NCI-H510A (cell line): Measurements from ENCODE around the gene TIMM23B.
"Not testable (repeated sequence)": the region's sequence is repeated elsewhere in the genome, so short reads cannot be mapped to it uniquely, and the experiment has no call there.

Experiments
- DNase-seq: peaks from one replicate; lab custom pipeline; 2025; lab: John Stamatoyannopoulos, UW

TIMM23B gene

DNA sequence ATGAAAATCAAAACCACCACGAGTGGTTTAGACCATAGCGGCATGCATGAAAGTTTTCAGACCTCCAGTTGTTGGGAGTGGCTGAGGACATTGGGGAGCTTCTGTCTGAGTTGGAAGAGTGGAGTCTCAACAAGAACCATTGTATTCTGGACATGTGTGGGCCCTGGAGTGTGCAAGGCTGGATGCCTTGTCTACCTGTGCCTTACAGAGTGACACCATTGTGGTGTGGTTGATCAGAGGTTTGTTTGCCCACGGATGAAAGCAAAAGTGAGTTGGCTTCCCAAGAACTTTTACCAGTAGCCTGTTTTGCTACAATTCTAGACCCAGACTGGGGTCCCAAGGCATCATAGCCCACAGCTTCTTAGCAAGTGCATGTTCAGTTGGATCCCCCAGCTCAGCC is 35.9 kb downstream of the TIMM23B start:
- DNase-seq = not testable (repeated sequence)

DNA sequence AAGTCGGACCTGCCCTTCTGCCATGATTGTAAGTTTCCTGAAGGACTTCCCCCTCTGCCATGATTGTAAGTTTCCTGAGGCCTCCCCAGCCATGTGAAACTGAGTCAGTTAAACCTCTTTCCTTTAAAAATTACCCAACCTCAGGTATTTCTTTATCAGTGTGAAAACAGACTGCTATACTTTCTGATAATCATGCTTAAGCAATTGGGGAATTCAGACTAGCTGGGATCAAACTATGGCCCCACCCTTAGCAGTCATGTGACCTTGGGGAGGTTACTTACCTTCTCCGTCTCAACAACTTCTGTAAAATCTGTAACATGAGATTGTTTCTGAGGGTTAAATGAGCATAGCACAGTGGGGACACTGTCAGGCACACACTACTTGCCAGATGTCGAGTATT is 45.4 kb downstream of the TIMM23B start:
- not testable (repeated sequence) for DNase-seq

DNA sequence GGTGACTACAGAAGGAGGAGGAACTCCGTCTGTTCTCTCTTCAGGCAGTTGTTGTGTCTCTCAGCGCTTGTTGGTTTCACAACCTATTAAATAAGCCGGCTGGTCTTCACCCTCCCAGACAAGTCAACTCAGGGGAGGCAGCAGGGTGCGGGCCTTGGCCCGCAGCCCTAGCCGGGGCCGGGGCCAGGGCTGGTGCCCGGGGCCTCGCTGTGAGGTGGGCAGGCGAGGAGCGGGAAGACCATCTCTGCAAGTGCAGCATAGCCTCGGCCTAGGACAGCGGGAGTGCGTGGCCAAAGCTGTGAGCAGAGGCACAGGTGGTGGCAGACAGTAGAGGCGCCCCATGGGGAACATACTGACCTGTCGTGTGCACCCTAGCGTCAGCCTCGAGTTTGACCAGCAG is 46.5 kb downstream of the TIMM23B start, which contains the start of gene AGAP6:
TSS of gene AGAP6 (plus strand) at position 31 of the 400 bp plus-strand sequence. CDS start at position 341, 310 bp downstream.
- not testable (repeated sequence) for DNase-seq

DNA sequence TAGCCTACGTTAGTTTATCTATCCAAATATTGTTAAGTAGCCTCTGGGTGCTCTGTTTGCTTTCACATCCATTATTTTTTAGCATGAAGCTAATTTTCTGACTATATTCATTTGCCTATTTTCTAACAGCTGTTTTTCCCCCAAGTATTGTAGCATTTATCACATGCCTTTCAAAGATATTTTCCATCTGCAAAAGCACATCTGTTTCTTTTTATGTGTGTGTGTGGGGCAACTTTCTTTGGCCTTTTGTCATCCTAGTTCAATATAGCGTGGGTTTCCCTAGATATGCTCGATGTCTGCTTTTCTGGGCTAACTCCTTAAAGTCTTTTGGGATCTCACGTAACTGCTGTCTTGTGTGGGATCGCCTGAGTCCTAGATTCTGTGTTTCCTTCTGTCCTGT is 53.5 kb downstream of the TIMM23B start:
- DNase-seq = not testable (repeated sequence)

DNA sequence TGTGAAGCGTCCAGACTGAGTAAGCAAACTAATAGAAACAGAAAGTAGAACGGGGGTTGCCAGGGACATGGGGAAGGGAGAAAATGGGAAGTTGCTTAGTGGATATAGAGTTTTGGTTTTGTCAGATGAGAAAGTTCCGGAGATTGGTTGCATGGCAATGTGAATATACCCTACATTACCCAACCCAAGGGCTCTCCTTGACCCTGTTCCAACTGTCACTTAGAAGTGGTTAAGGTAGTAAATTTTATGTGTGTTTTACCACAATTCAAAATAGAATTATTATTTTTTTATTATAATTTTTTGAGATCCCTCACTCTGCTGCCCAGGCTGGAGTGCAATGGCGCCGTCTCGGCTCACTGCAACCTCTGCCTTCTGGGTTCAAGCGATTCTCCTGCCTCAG is 72.2 kb downstream of the TIMM23B start:
- not testable (repeated sequence) for DNase-seq

DNA sequence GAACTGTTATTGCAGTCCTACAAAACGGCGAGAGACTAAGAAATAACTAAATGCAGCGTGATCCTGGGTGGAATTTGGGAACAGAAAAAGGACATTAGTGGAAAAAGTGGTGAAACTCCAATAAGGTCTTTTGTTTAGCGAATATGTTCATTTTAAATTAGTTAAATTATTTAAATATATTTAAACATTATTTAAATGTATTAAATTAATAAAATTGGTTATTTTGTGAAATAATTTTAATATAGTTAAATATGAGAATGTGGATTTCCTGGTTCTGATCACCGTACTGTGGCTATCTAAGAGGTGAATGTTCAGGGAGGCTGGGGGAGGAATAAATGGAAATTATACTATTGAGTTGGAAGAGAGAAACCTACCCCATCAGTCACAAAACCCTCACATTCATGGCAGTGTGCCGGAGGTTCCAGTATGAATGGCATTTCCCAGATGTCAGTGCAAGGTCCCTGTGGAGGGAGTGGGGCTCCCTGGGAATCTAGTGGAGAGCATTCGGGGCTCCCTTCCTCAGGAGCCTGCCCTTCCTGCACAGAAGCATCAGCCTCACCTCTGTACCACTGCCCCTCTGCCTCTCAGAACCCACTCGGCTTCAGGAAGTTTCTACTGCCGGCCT is 73.9 kb downstream of the TIMM23B start:
- not testable (repeated sequence) for DNase-seq

DNA sequence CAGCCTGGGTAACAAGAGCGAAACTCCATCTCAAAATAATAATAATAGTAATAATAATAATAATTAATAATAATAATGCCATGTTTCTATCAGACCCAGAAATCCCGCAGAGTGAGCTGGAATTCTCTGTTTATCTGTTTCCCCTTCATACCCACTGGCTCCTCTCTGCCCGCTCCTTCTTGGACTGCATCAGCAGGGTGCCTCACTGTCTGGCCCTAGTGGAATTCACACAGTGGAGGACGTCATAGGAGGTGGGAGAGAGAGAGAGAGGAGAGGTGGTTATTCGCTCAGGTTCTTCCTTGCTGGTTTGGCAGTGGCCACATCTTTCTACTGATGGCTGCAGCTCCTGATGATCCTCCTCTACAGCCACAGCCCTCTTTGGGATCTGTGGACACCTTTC is 75.1 kb downstream of the TIMM23B start:
- DNase-seq = not testable (repeated sequence)

DNA sequence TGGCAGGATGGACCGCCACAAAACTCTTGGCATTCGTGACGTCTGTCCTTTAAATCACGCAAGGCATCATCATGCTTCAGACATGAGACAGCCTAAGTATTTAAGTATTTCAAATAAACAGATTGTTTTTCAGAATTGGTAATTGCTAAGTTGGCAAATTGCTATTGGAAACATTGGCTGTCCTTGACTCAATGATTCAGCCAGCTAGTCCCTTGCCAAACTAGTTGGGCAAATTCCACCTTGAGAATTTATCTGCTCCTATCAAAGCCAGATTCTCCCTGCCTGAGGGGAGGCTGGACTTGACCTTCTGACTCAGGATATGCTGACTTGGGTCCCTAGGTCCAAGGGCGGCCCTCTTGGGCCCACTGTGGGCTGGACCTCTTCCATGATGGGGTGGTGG is 75.8 kb downstream of the TIMM23B start:
- DNase-seq = not testable (repeated sequence)

DNA sequence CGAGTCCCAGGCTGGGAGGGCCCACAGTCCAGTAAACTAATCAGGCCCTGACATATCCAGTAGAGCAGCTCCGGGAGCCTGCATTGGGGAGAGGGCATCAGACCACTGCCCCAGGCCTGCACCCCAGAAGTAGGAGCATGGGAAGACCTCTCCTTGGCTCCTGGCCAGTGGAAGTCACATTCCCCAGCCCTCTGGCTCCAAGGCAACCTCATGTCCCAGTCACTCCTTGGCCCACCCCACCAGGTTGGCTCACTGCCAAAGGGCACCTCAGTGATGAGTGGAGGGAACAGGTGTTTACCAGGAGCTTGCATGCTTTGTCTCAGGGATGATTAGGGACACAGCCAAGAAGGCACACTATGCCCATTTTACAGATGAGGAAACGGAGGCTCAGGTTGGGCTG is 77.4 kb downstream of the TIMM23B start:
- DNase-seq = not testable (repeated sequence)

DNA sequence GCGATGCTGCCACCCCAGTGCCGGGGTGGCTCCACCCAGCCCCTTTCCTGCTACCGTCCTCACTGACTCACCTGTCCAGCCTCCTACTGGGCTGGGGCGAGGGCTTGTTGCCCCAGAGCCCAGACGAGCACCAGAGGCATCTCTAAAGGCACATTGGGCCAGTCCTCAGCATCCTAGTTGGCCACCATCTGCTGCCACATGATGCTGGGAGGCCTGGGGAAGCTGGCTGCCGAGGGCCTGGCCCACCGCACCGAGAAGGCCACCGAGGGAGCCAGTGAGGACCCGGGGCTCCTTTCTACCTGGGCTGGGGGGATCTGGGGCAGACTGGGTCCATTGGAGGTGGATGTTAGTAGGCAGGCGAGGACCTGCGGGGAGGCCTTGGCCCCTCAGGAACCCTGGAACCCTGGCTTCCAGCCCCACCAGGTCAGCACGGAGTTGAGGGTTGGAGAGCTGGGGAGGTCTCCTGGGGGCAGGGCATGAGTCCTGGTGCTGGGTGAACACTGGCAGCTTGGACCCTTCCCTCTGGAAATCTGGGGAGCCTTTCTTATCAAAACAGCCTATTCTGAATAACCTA is 78.7 kb downstream of the TIMM23B start:
- DNase-seq = not testable (repeated sequence)

DNA sequence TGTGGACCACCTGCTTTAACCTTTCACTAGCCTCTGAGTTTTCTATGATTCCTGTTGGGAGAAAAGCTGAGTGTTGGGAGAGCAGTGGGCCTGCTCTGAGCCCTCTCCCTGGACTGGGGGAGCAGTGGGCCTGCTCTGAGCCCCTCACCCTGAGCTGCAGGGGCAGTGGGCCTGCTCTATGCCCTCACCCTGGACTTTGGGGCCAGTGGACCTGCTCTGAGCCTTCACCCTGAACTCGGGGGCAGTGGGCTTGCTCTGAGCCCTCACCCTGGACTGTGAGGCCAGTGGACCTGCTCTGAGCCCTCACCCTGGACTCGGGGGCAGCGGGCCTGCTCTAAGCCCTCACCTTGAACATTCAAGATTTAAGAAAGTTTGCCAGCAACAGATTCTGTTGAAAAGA is 79.8 kb downstream of the TIMM23B start:
- DNase-seq = no peak
